Activated T-cell treated with anti-CD3 and anti-CD28 coated beads, Interleukin-2, amount 50 U/mL, for 72 hours (primary cell): ENCODE measurements around the gene MPP3. TPM values are rescaled to one million over a fixed set of nuclear protein-coding genes. Genes with fewer than 3 reads are reported as not detected.

Source experiments
- ATAC-seq, 2 donors: fragments of 150-1000 bp; cut with Tn5 transposase; replicated peaks in 1 of 2; 2 replicates each; pipeline ENCODE4 v1.10.0; 2021; ENCODE audit warnings: moderate library complexity in 2 of 2, mild to moderate bottlenecking in 1 of 2
- DNase-seq, 2 donors: peaks; one replicate each; pipeline ENCODE4 v3.0.0; 2021 to 2022; ENCODE audit warnings: mixed read lengths in 1 of 2
- H3K27ac Mint-ChIP-seq: one replicate; pipeline ENCODE4 v1.8.0; 2022; ENCODE audit warnings: mild to moderate bottlenecking, moderate library complexity, mixed read lengths
- H3K27me3 Mint-ChIP-seq: one replicate; pipeline ENCODE4 v1.8.0; 2022; ENCODE audit warnings: low read depth, mixed read lengths
- H3K36me3 Mint-ChIP-seq, 2 donors: one replicate each; pipeline ENCODE4 v1.8.0; 2022; ENCODE audit warnings: mixed read lengths in 2 of 2, mild to moderate bottlenecking in 1 of 2; ENCODE audit not compliant: insufficient read depth in 2 of 2
- H3K4me1 Mint-ChIP-seq: one replicate; pipeline ENCODE4 v1.8.0; 2022; ENCODE audit warnings: low read depth, mixed read lengths
- H3K4me3 Mint-ChIP-seq, 2 donors: one replicate each; pipeline ENCODE4 v1.8.0; 2022; ENCODE audit warnings: mild to moderate bottlenecking in 2 of 2, mixed read lengths in 2 of 2, moderate library complexity in 2 of 2
- H3K9me3 Mint-ChIP-seq, 2 donors: one replicate each; pipeline ENCODE4 v1.8.0; 2022; ENCODE audit warnings: mixed read lengths in 2 of 2
- total RNA-seq, 2 donors: library from RNA; stranded (reverse); gene quantifications; one replicate each; pipeline ENCODE4 v1.2.3, GENCODE V29; 2022

MPP3 gene
- not detected for total RNA-seq

GRCh38 chr17:43832976-43833829 lies at the start of gene MPP3:
Gene MPP3, minus strand, starts transcription at chr17:43833146. Its CDS starts 1,240 bp downstream, at chr17:43831906.
- DNase-seq (peak; percentile 52 to 59), ATAC-seq (peak; percentile 69 to 75)
- H3K9me3 Mint-ChIP-seq: no peaks in the 10 kb centered on the region
- H3K27me3 Mint-ChIP-seq: peaks cover 45% of the 10 kb centered on the region
- H3K36me3 Mint-ChIP-seq: peaks cover 0 to 5% of the 10 kb centered on the region in 2 donors
- H3K4me1 Mint-ChIP-seq: peaks cover 27% of the 10 kb centered on the region
- H3K4me3 Mint-ChIP-seq: peak within 1 kb of the TSS; percentile 69 to 80
- H3K27ac Mint-ChIP-seq: no peak within 1 kb of the TSS

GRCh38 chr17:43881758-43882505 lies 49.0 kb upstream of the MPP3 start:
- no peaks in the 10 kb centered on the region for H3K4me1 Mint-ChIP-seq
- ATAC-seq: no peak
- H3K9me3 Mint-ChIP-seq: no peaks in the 10 kb centered on the region
- DNase-seq: no peak
- no peak overlapping the region for H3K4me3 Mint-ChIP-seq
- no peaks in the 10 kb centered on the region for H3K36me3 Mint-ChIP-seq
- no peak overlapping the region for H3K27ac Mint-ChIP-seq
- H3K27me3 Mint-ChIP-seq: no peaks in the 10 kb centered on the region

GRCh38 chr17:43881181-43881580 lies 48.2 kb upstream of the MPP3 start:
- ATAC-seq: no peak
- no peak overlapping the region for H3K4me3 Mint-ChIP-seq
- H3K27ac Mint-ChIP-seq: no peak overlapping the region
- no peak for DNase-seq
- no peaks in the 10 kb centered on the region for H3K9me3 Mint-ChIP-seq
- no peaks in the 10 kb centered on the region for H3K36me3 Mint-ChIP-seq
- H3K27me3 Mint-ChIP-seq: no peaks in the 10 kb centered on the region
- no peaks in the 10 kb centered on the region for H3K4me1 Mint-ChIP-seq

- H3K4me1 Mint-ChIP-seq: no peaks in the 10 kb centered on the region
- no peaks in the 10 kb centered on the region for H3K9me3 Mint-ChIP-seq
- no peaks in the 10 kb centered on the region for H3K27me3 Mint-ChIP-seq
- no peaks in the 10 kb centered on the region for H3K36me3 Mint-ChIP-seq
- no peak overlapping the region for H3K27ac Mint-ChIP-seq
- peak; percentile 48 to 58 for ATAC-seq
- no peak overlapping the region for H3K4me3 Mint-ChIP-seq
- peak; percentile 62 to 67 for DNase-seq
Observed at GRCh38 chr17:43880420-43880991, 47.6 kb upstream of the MPP3 start.

GRCh38 chr17:43879723-43880419 lies 46.9 kb upstream of the MPP3 start:
- no peaks in the 10 kb centered on the region for H3K4me1 Mint-ChIP-seq

GRCh38 chr17:43878260-43879175 lies 45.6 kb upstream of the MPP3 start:
- Mint-ChIP-seq H3K9me3 (no peaks in the 10 kb centered on the region), H3K4me3 (no peak overlapping the region), H3K4me1 (no peaks in the 10 kb centered on the region), H3K36me3 (no peaks in the 10 kb centered on the region), H3K27me3 (peaks cover 1% of the 10 kb centered on the region), H3K27ac (no peak overlapping the region)
- peak; percentile 68 to 77 for DNase-seq
- peak; percentile 82 to 84 for ATAC-seq

More at GRCh38 chr17:43879723-43880419, 46.9 kb upstream of the MPP3 start:
- Mint-ChIP-seq H3K36me3 (no peaks in the 10 kb centered on the region), H3K9me3 (no peaks in the 10 kb centered on the region), H3K4me3 (no peak overlapping the region), H3K27me3 (no peaks in the 10 kb centered on the region), H3K27ac (no peak overlapping the region)
- ATAC-seq: no peak
- DNase-seq: no peak

GRCh38 chr17:43877451-43878155 lies 44.7 kb upstream of the MPP3 start:
- no peak overlapping the region for H3K4me3 Mint-ChIP-seq
- DNase-seq (no peak), ATAC-seq (no peak)
- no peaks in the 10 kb centered on the region for H3K36me3 Mint-ChIP-seq
- H3K9me3 Mint-ChIP-seq: no peaks in the 10 kb centered on the region
- H3K27ac Mint-ChIP-seq: no peak overlapping the region
- no peaks in the 10 kb centered on the region for H3K4me1 Mint-ChIP-seq
- peaks cover 4% of the 10 kb centered on the region for H3K27me3 Mint-ChIP-seq

GRCh38 chr17:43877031-43877430 lies 44.1 kb upstream of the MPP3 start:
- ATAC-seq (no peak), DNase-seq (no peak)
- H3K27me3 Mint-ChIP-seq: peaks cover 4% of the 10 kb centered on the region
- H3K36me3 Mint-ChIP-seq: no peaks in the 10 kb centered on the region
- H3K4me3 Mint-ChIP-seq: no peak overlapping the region
- H3K9me3 Mint-ChIP-seq: no peaks in the 10 kb centered on the region
- H3K27ac Mint-ChIP-seq: no peak overlapping the region
- no peaks in the 10 kb centered on the region for H3K4me1 Mint-ChIP-seq

- no peak for DNase-seq
- Mint-ChIP-seq H3K9me3 (no peaks in the 10 kb centered on the region), H3K4me3 (no peak overlapping the region), H3K4me1 (no peaks in the 10 kb centered on the region), H3K27me3 (peaks cover 4% of the 10 kb centered on the region), H3K36me3 (no peaks in the 10 kb centered on the region), H3K27ac (no peak overlapping the region)
- ATAC-seq: no peak
Observed at GRCh38 chr17:43875476-43876147, 42.7 kb upstream of the MPP3 start.

- Mint-ChIP-seq H3K4me3 (no peak overlapping the region), H3K27me3 (peaks cover 10% of the 10 kb centered on the region), H3K27ac (no peak overlapping the region), H3K36me3 (no peaks in the 10 kb centered on the region), H3K4me1 (no peaks in the 10 kb centered on the region), H3K9me3 (no peaks in the 10 kb centered on the region)
- no peak for ATAC-seq
- no peak for DNase-seq
Observed at GRCh38 chr17:43874293-43874692, 41.3 kb upstream of the MPP3 start.

- H3K27me3 Mint-ChIP-seq: peaks cover 11% of the 10 kb centered on the region
Observed at GRCh38 chr17:43873815-43874214, 40.9 kb upstream of the MPP3 start.

More at GRCh38 chr17:43873815-43874214, 40.9 kb upstream of the MPP3 start:
- no peaks in the 10 kb centered on the region for H3K9me3 Mint-ChIP-seq
- H3K4me3 Mint-ChIP-seq: no peak overlapping the region
- DNase-seq (no peak), ATAC-seq (no peak)
- no peaks in the 10 kb centered on the region for H3K4me1 Mint-ChIP-seq
- H3K27ac Mint-ChIP-seq: no peak overlapping the region
- no peaks in the 10 kb centered on the region for H3K36me3 Mint-ChIP-seq
